Adrenal gland (tissue), 12 donors: ENCODE measurements around the gene SAMD5. TPM values are rescaled to one million over a fixed set of nuclear protein-coding genes. Genes with fewer than 3 reads are reported as not detected.

Source experiments
- DNase-seq, 7 donors: peaks; one replicate each; pipeline ENCODE4 v3.0.0-alpha.2; 2019 to 2020
- H3K27ac ChIP-seq, 5 donors: fragments of 200-600 bp; sonication (generic) in 4 of 5; 1 replicate in 3 of 5; 2 replicates in 2 of 5; pipeline versions ENCODE4 v1.5.1 to v1.8.0; 2016 to 2020; ENCODE audit warnings: mild to moderate bottlenecking in 1 of 5
- H3K27me3 ChIP-seq: fragments of 200-600 bp; 2 replicates; pipeline ENCODE4 v1.8.0; 2021
- H3K36me3 ChIP-seq, 2 donors: fragments of 200-600 bp; replicated peaks in 1 of 2; 1 replicate in 1 of 2; 2 replicates in 1 of 2; pipeline versions ENCODE4 v1.5.1 to v1.8.0; 2018 to 2022
- H3K4me1 ChIP-seq, 2 donors: fragments of 200-600 bp; replicated peaks in 1 of 2; 1 replicate in 1 of 2; 2 replicates in 1 of 2; pipeline versions ENCODE4 v1.5.1 to v1.8.0; 2018 to 2021
- H3K4me3 ChIP-seq, 4 donors: fragments of 200-600 bp; sonication (generic) in 3 of 4; one replicate each; pipeline ENCODE4 v1.5.1; 2016 to 2018
- H3K9me3 ChIP-seq, 3 donors: fragments of 200-600 bp; sonication (generic) in 1 of 3; replicated peaks in 1 of 3; 1 replicate in 2 of 3; 2 replicates in 1 of 3; pipeline versions ENCODE4 v1.5.1 to v1.8.0; 2016 to 2021
- CTCF ChIP-seq, 6 experiments: fragments of 450-650 bp in 4 of 6; fragments of 200-600 bp in 2 of 6; sonication (generic) in 1 of 6; IDR thresholded peaks; 1 replicate in 5 of 6; 2 replicates in 1 of 6; pipeline versions ENCODE4 v1.5.1 to v1.8.0; 2016 to 2021; ENCODE audit warnings: antibody characterized with exemption in 6 of 6, mild to moderate bottlenecking in 2 of 6, moderate library complexity in 1 of 6
- POLR2A ChIP-seq, 2 donors: fragments of 450-650 bp; IDR thresholded peaks; one replicate each; pipeline ENCODE4 v1.6.1; 2017; ENCODE audit warnings: antibody characterized with exemption in 2 of 2, mild to moderate bottlenecking in 2 of 2, moderate library complexity in 1 of 2
- WGBS, 4 donors: extraction: QIAGEN DNeasy Blood & Tissue Kit in 2 of 4; methylation state at CpG; one replicate each; pipeline versions ENCODE4 v1.1.5 to v1.1.7; 2013 to 2017; 5-methylcytosine and 5-hydroxymethylcytosine counted together
- intact Hi-C, 2 donors: fragments of 100-400 bp; cut with DNase I; formaldehyde crosslinking; loops; one replicate each; pipeline versions ENCODE4 v1.14.1 to v1.15.0; 2022 to 2023
- polyA plus RNA-seq, 3 donors: library from polyadenylated mRNA; stranded (reverse); fragments of 200-250 nt in 2 of 3; fragments of 350-450 nt in 1 of 3; fragmentation: Illumina TruSeq in 1 of 3; extraction: RNeasy Lipid Tissue Mini Kit (QIAGEN cat#74804) in 1 of 3; gene quantifications; one replicate each; pipeline ENCODE4 v1.2.3, GENCODE V29; 2013 to 2014
- total RNA-seq, 9 donors: library from RNA; depleted of rRNA in 4 of 9; stranded (reverse); fragments of >200 nt in 4 of 9; fragments of 120-200 nt in 1 of 9; fragmentation: NEBNext Ultra II Directional in 1 of 9; extraction: Animal tissue kit (Norgen Biotek cat#: 25700) in 1 of 9; gene quantifications; one replicate each; pipeline versions ENCODE4 v1.1.0 to v1.2.4, GENCODE V29; 2013 to 2023
- donor health status: healthy with polysubstance abuse.
- donor health status: Bipolar disorder and iron deficiency.
- donor health status: DM: yes; HTN: yes; CAD: no.
- donor health status: DM: no; HTN: no; CAD: no.
- donor health status: DM: no; HTN: no; CAD: no.
- donor health status: DM: yes; HTN: yes; CAD: no.

The SAMD5 gene
- total and polyA plus RNA-seq, 12 donors: 0.12 to 5.8 (median 0.75) TPM

GRCh38 chr6:147559006-147559405, 50.5 kb downstream of the SAMD5 start:
- 75 to 81% (median 76%) methylated on average over 7 of the region's 7 CpGs for WGBS, 4 donors
- TF ChIP-seq POLR2A (IDR thresholded peaks at IDR 0.05): no peak
- no peak for TF ChIP-seq CTCF (IDR thresholded peaks at IDR 0.05)
- intact Hi-C loops: no loop called here
- no peaks in the 10 kb centered on the region for H3K27me3 ChIP-seq
- no peaks in the 10 kb centered on the region for H3K4me1 ChIP-seq
- no peak for DNase-seq
- H3K36me3 ChIP-seq: no peaks in the 10 kb centered on the region
- no peak overlapping the region for H3K27ac ChIP-seq
- no peaks in the 10 kb centered on the region for H3K9me3 ChIP-seq
- no peak overlapping the region for H3K4me3 ChIP-seq

GRCh38 chr6:147560670-147561069, 52.2 kb downstream of the SAMD5 start:
- H3K36me3 ChIP-seq: no peaks in the 10 kb centered on the region
- H3K4me3 ChIP-seq: no peak overlapping the region
- no peak for DNase-seq
- no peaks in the 10 kb centered on the region for H3K27me3 ChIP-seq
- H3K9me3 ChIP-seq: no peaks in the 10 kb centered on the region
- intact Hi-C loops: no loop called here
- no peak overlapping the region for H3K27ac ChIP-seq
- no peak for TF ChIP-seq CTCF (IDR thresholded peaks at IDR 0.05)
- no peaks in the 10 kb centered on the region for H3K4me1 ChIP-seq

GRCh38 chr6:147561726-147562125, 53.2 kb downstream of the SAMD5 start:
- 72 to 78% (median 73%) methylated on average over 6 of the region's 6 CpGs for WGBS, 4 donors
- Histone ChIP-seq H3K27me3 (no peaks in the 10 kb centered on the region), H3K4me3 (no peak overlapping the region), H3K9me3 (no peaks in the 10 kb centered on the region), H3K27ac (no peak overlapping the region), H3K36me3 (no peaks in the 10 kb centered on the region), H3K4me1 (no peaks in the 10 kb centered on the region)
- TF ChIP-seq POLR2A (IDR thresholded peaks at IDR 0.05) (no peak), CTCF (IDR thresholded peaks at IDR 0.05) (no peak)
- no peak for DNase-seq
- intact Hi-C loops: no loop called here

- WGBS, 4 donors: 66 to 82% (median 72%) methylated on average over 2 of the region's 2 CpGs
Observed at GRCh38 chr6:147563472-147563871, 55.0 kb downstream of the SAMD5 start.

More at GRCh38 chr6:147563472-147563871, 55.0 kb downstream of the SAMD5 start:
- intact Hi-C loops: no loop called here
- Histone ChIP-seq H3K36me3 (no peaks in the 10 kb centered on the region), H3K9me3 (no peaks in the 10 kb centered on the region), H3K4me3 (no peak overlapping the region), H3K27me3 (no peaks in the 10 kb centered on the region), H3K4me1 (no peaks in the 10 kb centered on the region), H3K27ac (no peak overlapping the region)
- TF ChIP-seq CTCF (IDR thresholded peaks at IDR 0.05) (no peak), POLR2A (IDR thresholded peaks at IDR 0.05) (no peak)
- no peak for DNase-seq
